ENCODE data around the gene EIF2B5. TPM values are rescaled to one million over a fixed set of nuclear protein-coding genes. Genes with fewer than 3 reads are reported as not detected.

EIF2B5 gene
- polyA plus RNA-seq, 1 donor (not counting 4 experiments of a cell fraction or from before 2014, with no cell fraction given), result 37.9 TPM

GRCh38 chr3:184142199-184142598, 7.0 kb downstream of the EIF2B5 start:
- TF ChIP-seq EZH2 (IDR thresholded peaks at IDR 0.05; ENCODE audit: low read length), result no peak
- TF ChIP-seq, protein P1, sequence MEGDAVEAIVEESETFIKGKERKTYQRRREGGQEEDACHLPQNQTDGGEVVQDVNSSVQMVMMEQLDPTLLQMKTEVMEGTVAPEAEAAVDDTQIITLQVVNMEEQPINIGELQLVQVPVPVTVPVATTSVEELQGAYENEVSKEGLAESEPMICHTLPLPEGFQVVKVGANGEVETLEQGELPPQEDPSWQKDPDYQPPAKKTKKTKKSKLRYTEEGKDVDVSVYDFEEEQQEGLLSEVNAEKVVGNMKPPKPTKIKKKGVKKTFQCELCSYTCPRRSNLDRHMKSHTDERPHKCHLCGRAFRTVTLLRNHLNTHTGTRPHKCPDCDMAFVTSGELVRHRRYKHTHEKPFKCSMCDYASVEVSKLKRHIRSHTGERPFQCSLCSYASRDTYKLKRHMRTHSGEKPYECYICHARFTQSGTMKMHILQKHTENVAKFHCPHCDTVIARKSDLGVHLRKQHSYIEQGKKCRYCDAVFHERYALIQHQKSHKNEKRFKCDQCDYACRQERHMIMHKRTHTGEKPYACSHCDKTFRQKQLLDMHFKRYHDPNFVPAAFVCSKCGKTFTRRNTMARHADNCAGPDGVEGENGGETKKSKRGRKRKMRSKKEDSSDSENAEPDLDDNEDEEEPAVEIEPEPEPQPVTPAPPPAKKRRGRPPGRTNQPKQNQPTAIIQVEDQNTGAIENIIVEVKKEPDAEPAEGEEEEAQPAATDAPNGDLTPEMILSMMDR (optimal IDR thresholded peaks at IDR 0.05 in 1 of 3, IDR thresholded peaks at IDR 0.05 in 1 of 3, conservative IDR thresholded peaks at IDR 0.05 in 1 of 3; ENCODE audit: extremely low read depth in 1 of 3, insufficient read depth in 2 of 3, low read length in 3 of 3), result no peak
- Histone ChIP-seq H3K4me1 (ENCODE audit: control insufficient read depth, extremely low read depth, insufficient read depth, low read length) (peaks cover 4% of the 10 kb centered on the region), H3K4me2 (ENCODE audit: control insufficient read depth, extremely low read depth, insufficient read depth, low read depth, low read length) (no peak overlapping the region), H2AFZ (ENCODE audit: control insufficient read depth, low read length) (no peak overlapping the region), H4K20me1 (ENCODE audit: control insufficient read depth, extremely low read depth, insufficient read depth, low read length) (peaks cover 9% of the 10 kb centered on the region), H3K36me3 (ENCODE audit: control insufficient read depth in 2 of 2, extremely low read depth in 1 of 2, insufficient read depth in 2 of 2, low read length in 2 of 2) (peaks cover 41 to 47% of the 10 kb centered on the region in 2 experiments), H3K79me2 (ENCODE audit: control insufficient read depth, insufficient read depth, low read length) (peaks cover 13% of the 10 kb centered on the region), H3K9me1 (ENCODE audit: control insufficient read depth, extremely low read depth, insufficient read depth, low read length) (no peaks in the 10 kb centered on the region), H3K9ac (ENCODE audit: control insufficient read depth, extremely low read depth, insufficient read depth, low read length) (no peak overlapping the region), H3K4me3 (ENCODE audit: control insufficient read depth in 2 of 3, extremely low read depth in 1 of 3, insufficient read depth in 2 of 3, low read depth in 1 of 3, low read length in 3 of 3) (no peak overlapping the region), H3K27ac (ENCODE audit: control insufficient read depth, insufficient read depth, low read length) (no peak overlapping the region), H3K9me3 (ENCODE audit: control insufficient read depth, low read depth, low read length) (no peaks in the 10 kb centered on the region), H3K27me3 (ENCODE audit: control insufficient read depth, extremely low read depth, insufficient read depth, low read length) (no peaks in the 10 kb centered on the region)
- FAIRE-seq, result no peak
- DNase-seq (ENCODE audit: low read depth, low spot score), result no peak
- dilution Hi-C loops (cut with MboI; ENCODE audit: extremely low pct_ligation_motif_present, low sequenced_read_pairs), result no loop called here

DNA sequence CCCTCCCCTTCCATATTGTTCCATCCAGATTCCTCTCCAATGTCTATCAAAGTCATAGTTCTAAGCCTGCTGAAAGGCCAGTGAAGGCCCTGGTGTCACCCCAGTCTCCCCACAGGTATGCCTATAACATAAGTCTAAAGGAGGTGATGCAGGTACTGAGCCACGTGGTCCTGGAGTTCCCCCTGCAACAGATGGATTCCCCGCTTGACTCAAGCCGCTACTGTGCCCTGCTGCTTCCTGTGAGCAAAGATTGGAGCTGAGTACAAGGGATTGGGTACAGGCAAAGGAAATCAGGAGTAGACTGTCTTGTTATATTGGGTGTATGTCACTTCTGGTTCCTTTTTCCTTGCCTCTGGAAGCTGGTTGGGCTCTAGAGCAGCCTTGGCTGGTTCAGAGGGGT, 8.2 kb downstream of the EIF2B5 start:
- H3K36me3 ChIP-seq (ENCODE audit: control insufficient read depth in 2 of 2, extremely low read depth in 1 of 2, insufficient read depth in 2 of 2, low read length in 2 of 2), result peaks cover 40 to 47% of the 10 kb centered on the region in 2 experiments
- TF ChIP-seq, protein P1 (optimal IDR thresholded peaks at IDR 0.05 in 1 of 3, IDR thresholded peaks at IDR 0.05 in 1 of 3, conservative IDR thresholded peaks at IDR 0.05 in 1 of 3; ENCODE audit: extremely low read depth in 1 of 3, insufficient read depth in 2 of 3, low read length in 3 of 3), result no peak
- no peak for TF ChIP-seq EZH2 (IDR thresholded peaks at IDR 0.05; ENCODE audit: low read length)
- dilution Hi-C loops (cut with MboI; ENCODE audit: extremely low pct_ligation_motif_present, low sequenced_read_pairs), result no loop called here
- peaks cover 4% of the 10 kb centered on the region for H3K4me1 ChIP-seq (ENCODE audit: control insufficient read depth, extremely low read depth, insufficient read depth, low read length)
- peaks cover 9% of the 10 kb centered on the region for H4K20me1 ChIP-seq (ENCODE audit: control insufficient read depth, extremely low read depth, insufficient read depth, low read length)
- no peaks in the 10 kb centered on the region for H3K9me3 ChIP-seq (ENCODE audit: control insufficient read depth, low read depth, low read length)
- no peaks in the 10 kb centered on the region for H3K9me1 ChIP-seq (ENCODE audit: control insufficient read depth, extremely low read depth, insufficient read depth, low read length)
- no peak overlapping the region for H3K4me2 ChIP-seq (ENCODE audit: control insufficient read depth, extremely low read depth, insufficient read depth, low read depth, low read length)
- H3K27ac ChIP-seq (ENCODE audit: control insufficient read depth, insufficient read depth, low read length), result no peak overlapping the region
- FAIRE-seq (no peak), DNase-seq (ENCODE audit: low read depth, low spot score) (no peak)
- H3K79me2 ChIP-seq (ENCODE audit: control insufficient read depth, insufficient read depth, low read length), result peaks cover 4% of the 10 kb centered on the region
- no peak overlapping the region for H3K9ac ChIP-seq (ENCODE audit: control insufficient read depth, extremely low read depth, insufficient read depth, low read length)
- H2AFZ ChIP-seq (ENCODE audit: control insufficient read depth, low read length), result no peak overlapping the region
- H3K27me3 ChIP-seq (ENCODE audit: control insufficient read depth, extremely low read depth, insufficient read depth, low read length), result no peaks in the 10 kb centered on the region
- no peak overlapping the region for H3K4me3 ChIP-seq (ENCODE audit: control insufficient read depth in 2 of 3, extremely low read depth in 1 of 3, insufficient read depth in 2 of 3, low read depth in 1 of 3, low read length in 3 of 3)
